GM18873 (cell line): ENCODE data around the gene KRTAP10-4.
"Not testable (repeated sequence)": the region's sequence is repeated elsewhere in the genome, so short reads cannot be mapped to it uniquely, and the experiment has no call there.

Experiments used
- ATAC-seq: cut with Tn5 transposase; IDR thresholded peaks from one replicate; pipeline ENCODE4 v1.9.1; 2021; ENCODE audit warnings: mild to moderate bottlenecking, moderate library complexity, moderate number of reproducible peaks; ENCODE audit not compliant: unreplicated experiment, low FRiP score

Gene KRTAP10-4

GRCh38 chr21:44593598-44594405 lies 20.3 kb downstream of the KRTAP10-4 start:
- ATAC-seq = no peak

- no peak for ATAC-seq
Observed at GRCh38 chr21:44594406-44594916, 20.9 kb downstream of the KRTAP10-4 start.

GRCh38 chr21:44595524-44595923 lies 22.0 kb downstream of the KRTAP10-4 start:
- no peak for ATAC-seq

- ATAC-seq = no peak
Observed at GRCh38 chr21:44596068-44596725, 22.7 kb downstream of the KRTAP10-4 start.

GRCh38 chr21:44598061-44598460 lies 24.5 kb downstream of the KRTAP10-4 start:
- no peak for ATAC-seq

- no peak for ATAC-seq
Observed at GRCh38 chr21:44599264-44600029, 25.9 kb downstream of the KRTAP10-4 start.

GRCh38 chr21:44600118-44600978 lies 26.8 kb downstream of the KRTAP10-4 start, which contains the start of gene KRTAP10-7:
Gene KRTAP10-7 (plus strand): TSS chr21:44600597. CDS start chr21:44600622, 25 bp downstream.
- not testable (repeated sequence) for ATAC-seq

GRCh38 chr21:44601091-44601490 lies 27.6 kb downstream of the KRTAP10-4 start:
- not testable (repeated sequence) for ATAC-seq

- ATAC-seq = no peak
Observed at GRCh38 chr21:44601596-44602462, 28.3 kb downstream of the KRTAP10-4 start.

- no peak for ATAC-seq
Observed at GRCh38 chr21:44602463-44602850, 28.9 kb downstream of the KRTAP10-4 start.

GRCh38 chr21:44603109-44603875 lies 29.8 kb downstream of the KRTAP10-4 start:
- ATAC-seq = no peak

GRCh38 chr21:44603911-44604310 lies 30.4 kb downstream of the KRTAP10-4 start:
- no peak for ATAC-seq

GRCh38 chr21:44606495-44606894 lies 33.0 kb downstream of the KRTAP10-4 start:
- no peak for ATAC-seq

GRCh38 chr21:44609193-44609592 lies 35.7 kb downstream of the KRTAP10-4 start:
- ATAC-seq = no peak

- ATAC-seq = not testable (repeated sequence)
Observed at GRCh38 chr21:44610157-44610843, 36.8 kb downstream of the KRTAP10-4 start.

- no peak for ATAC-seq
Observed at GRCh38 chr21:44611551-44611950, 38.0 kb downstream of the KRTAP10-4 start.

GRCh38 chr21:44612029-44612486 lies 38.5 kb downstream of the KRTAP10-4 start, which contains the start of gene KRTAP10-8:
Gene KRTAP10-8 (plus strand): TSS chr21:44612079. CDS start chr21:44612101, 22 bp downstream.
- ATAC-seq = no peak
